IMR-90 (cell line): Measurements from ENCODE around the gene NELFCD. TPM values are rescaled to one million over a fixed set of nuclear protein-coding genes. Genes with fewer than 3 reads are reported as not detected.

Source experiments
- ATAC-seq: fragments of 200-7000 bp; cut with Tn5 transposase; 2 replicates; pipeline ENCODE4 v1.9.1; 2020; ENCODE audit warnings: low read depth, mild to moderate bottlenecking, moderate library complexity
- BruUV-seq: library from RNA; stranded (reverse); fragments of 400-500 nt; replicated peaks from 2 replicates; lab custom pipeline; 2021; lab: Mats Ljungman, UMichigan
- CTCF ChIA-PET: fragments of 300-600 bp; formaldehyde crosslinking; extraction: SDS; loops from one replicate; lab custom pipeline; 2021; ENCODE audit warnings: antibody characterized with exemption; lab: Yijun Ruan, JAX
- POLR2A ChIA-PET: fragments of 300-600 bp; sonication (Branson Sonifier 250); formaldehyde crosslinking; loops from one replicate; lab custom pipeline; 2022; ENCODE audit warnings: antibody characterized with exemption; ENCODE audit not compliant: unreplicated experiment; lab: Charles Lee
- DNase-seq: peaks from one replicate; pipeline ENCODE4 v3.0.0; 2013
- H2AFZ ChIP-seq: replicated peaks from 2 replicates; pipeline ENCODE3; 2013; ENCODE audit warnings: low read length, mild to moderate bottlenecking; ENCODE audit not compliant: poor library complexity
- H2AK5ac ChIP-seq: 2 replicates; pipeline ENCODE4 v1.6.1; 2013; ENCODE audit warnings: low read depth, low read length, inconsistent platforms
- H2AK9ac ChIP-seq: replicated peaks from 2 replicates; pipeline ENCODE3; 2013; ENCODE audit warnings: mild to moderate bottlenecking, low read depth, low read length, moderate library complexity; ENCODE audit not compliant: poor library complexity
- H2BK120ac ChIP-seq: 2 replicates; pipeline ENCODE4 v1.6.1; 2013; ENCODE audit warnings: low read depth, low read length, inconsistent platforms
- H2BK15ac ChIP-seq: 3 replicates; pipeline ENCODE4 v1.6.1; 2013; ENCODE audit warnings: low read depth, low read length, inconsistent platforms
- H2BK20ac ChIP-seq: 2 replicates; pipeline ENCODE4 v1.6.1; 2013; ENCODE audit warnings: low read depth, mild to moderate bottlenecking, inconsistent platforms, low read length, moderate library complexity
- H2BK5ac ChIP-seq: 2 replicates; pipeline ENCODE4 v1.6.1; 2013; ENCODE audit warnings: mild to moderate bottlenecking, low read depth, low read length, inconsistent platforms; ENCODE audit not compliant: poor library complexity, severe bottlenecking
- H3K14ac ChIP-seq: replicated peaks from 2 replicates; pipeline ENCODE4 v1.6.1; 2013; ENCODE audit warnings: low read depth, low read length, inconsistent platforms
- H3K18ac ChIP-seq: 2 replicates; pipeline ENCODE4 v1.6.1; 2013; ENCODE audit warnings: low read depth, low read length, control low read depth
- H3K23ac ChIP-seq: 2 replicates; pipeline ENCODE4 v1.6.1; 2013; ENCODE audit warnings: low read depth, low read length, inconsistent platforms
- H3K27ac ChIP-seq: 2 replicates; pipeline ENCODE4 v1.5.1; 2013; ENCODE audit warnings: mild to moderate bottlenecking, control low read depth, low read length; ENCODE audit not compliant: insufficient read depth
- H3K27me3 ChIP-seq: 2 replicates; pipeline ENCODE4 v1.6.1; 2013; ENCODE audit warnings: low read length; ENCODE audit not compliant: control insufficient read depth, insufficient read depth
- H3K36me3 ChIP-seq: 2 replicates; pipeline ENCODE4 v1.6.1; 2013; ENCODE audit warnings: low read length, mixed read lengths; ENCODE audit not compliant: control insufficient read depth, insufficient read depth
- H3K4ac ChIP-seq: 2 replicates; pipeline ENCODE4 v1.6.1; 2013; ENCODE audit warnings: low read depth, low read length, inconsistent platforms
- H3K4me1 ChIP-seq: 2 replicates; pipeline ENCODE4 v1.6.1; 2013; ENCODE audit warnings: low read length, mixed read lengths; ENCODE audit not compliant: control insufficient read depth, insufficient read depth
- H3K4me2 ChIP-seq: 2 replicates; pipeline ENCODE4 v1.6.1; 2013; ENCODE audit warnings: low read depth, mild to moderate bottlenecking, control low read depth, low read length, moderate library complexity
- H3K4me3 ChIP-seq: 2 replicates; pipeline ENCODE4 v1.5.1; 2013; ENCODE audit warnings: low read depth, mild to moderate bottlenecking, control low read depth, low read length, moderate library complexity; ENCODE audit not compliant: insufficient read depth
- H3K56ac ChIP-seq: 2 replicates; pipeline ENCODE4 v1.6.1; 2013; ENCODE audit warnings: low read length, inconsistent platforms; ENCODE audit not compliant: insufficient read depth; ENCODE audit errors: extremely low read depth
- H3K79me1 ChIP-seq, 2 experiments: 2 replicates each; pipeline ENCODE4 v1.6.1; 2013; ENCODE audit warnings: low read length in 2 of 2, inconsistent platforms in 1 of 2, low read depth in 1 of 2
- H3K9ac ChIP-seq: 2 replicates; pipeline ENCODE4 v1.6.1; 2013; ENCODE audit warnings: low read depth, low read length, control low read depth
- H3K9me1 ChIP-seq: 2 replicates; pipeline ENCODE4 v1.6.1; 2013; ENCODE audit warnings: low read length, inconsistent platforms; ENCODE audit not compliant: insufficient read depth
- H3K9me3 ChIP-seq: 2 replicates; pipeline ENCODE4 v1.6.1; 2013; ENCODE audit warnings: low read length; ENCODE audit not compliant: control insufficient read depth, insufficient read depth
- H4K20me1 ChIP-seq: 2 replicates; pipeline ENCODE4 v1.6.1; 2013; ENCODE audit warnings: low read length, inconsistent platforms; ENCODE audit not compliant: insufficient read depth
- H4K5ac ChIP-seq: 2 replicates; pipeline ENCODE4 v1.6.1; 2013; ENCODE audit warnings: mild to moderate bottlenecking, low read depth, low read length, control low read depth
- H4K8ac ChIP-seq, 2 experiments: 2 replicates each; pipeline ENCODE4 v1.6.1; 2013; ENCODE audit warnings: low read depth in 2 of 2, low read length in 2 of 2, control low read depth in 1 of 2, inconsistent platforms in 1 of 2
- H4K91ac ChIP-seq: 2 replicates; pipeline ENCODE4 v1.6.1; 2013; ENCODE audit warnings: low read depth, low read length, inconsistent platforms; ENCODE audit not compliant: insufficient read depth
- BHLHE40 ChIP-seq: fragments of 150-350 bp; IDR thresholded peaks from 2 replicates; pipeline ENCODE4 v1.6.1; 2016; ENCODE audit warnings: mild to moderate bottlenecking, low read depth, low read length
- CEBPB ChIP-seq: IDR thresholded peaks from 2 replicates; pipeline ENCODE4 v1.6.1; 2012; ENCODE audit warnings: low read depth, low read length, improper control_type of control experiment
- ELK1 ChIP-seq: fragments of 150-350 bp; IDR thresholded peaks from 2 replicates; pipeline ENCODE4 v1.6.1; 2016; ENCODE audit warnings: low read depth, mild to moderate bottlenecking, low read length, moderate library complexity, borderline replicate concordance
- MAFK ChIP-seq: IDR thresholded peaks from 2 replicates; pipeline ENCODE4 v1.6.1; 2012; ENCODE audit warnings: low read depth, low read length, improper control_type of control experiment
- MAZ ChIP-seq: IDR thresholded peaks from 2 replicates; pipeline ENCODE4 v1.6.1; 2012; ENCODE audit warnings: low read depth, mild to moderate bottlenecking, low read length, improper control_type of control experiment, moderate library complexity, borderline replicate concordance
- MXI1 ChIP-seq: IDR thresholded peaks from 2 replicates; pipeline ENCODE4 v1.6.1; 2012; ENCODE audit warnings: low read depth, mild to moderate bottlenecking, low read length, moderate library complexity, borderline replicate concordance
- NFE2L2 ChIP-seq: fragments of 150-350 bp; IDR thresholded peaks from 2 replicates; pipeline ENCODE4 v1.6.1; 2016; ENCODE audit warnings: low read depth, mild to moderate bottlenecking, low read length
- POLR2A ChIP-seq: IDR thresholded peaks from 2 replicates; pipeline ENCODE4 v1.6.1; 2012; ENCODE audit warnings: mild to moderate bottlenecking, low read depth, low read length
- RAD21 ChIP-seq: IDR thresholded peaks from 2 replicates; pipeline ENCODE4 v1.6.1; 2012; ENCODE audit warnings: low read length, improper control_type of control experiment
- RCOR1 ChIP-seq: IDR thresholded peaks from 2 replicates; pipeline ENCODE4 v1.6.1; 2012; ENCODE audit warnings: mild to moderate bottlenecking, low read length, improper control_type of control experiment; ENCODE audit not compliant: insufficient replicate concordance
- SMC3 ChIP-seq: fragments of 150-350 bp; IDR thresholded peaks from 2 replicates; pipeline ENCODE4 v1.6.1; 2016; ENCODE audit warnings: low read depth, mild to moderate bottlenecking, antibody characterized with exemption, low read length, moderate library complexity
- WGBS, 2 experiments: methylation state at CpG; one replicate each; pipeline versions ENCODE4 v1.1.5 to v1.1.7; 2013; ENCODE audit warnings: missing lambda C conversion rate in 2 of 2; ENCODE audit not compliant: insufficient read length in 1 of 2; ENCODE audit errors: extremely low coverage in 2 of 2; 5-methylcytosine and 5-hydroxymethylcytosine counted together
- dilution Hi-C: fragments of 300-500 bp; cut with HindIII; formaldehyde crosslinking; loops from one replicate; pipeline ENCODE4 v1.14.3; 2018; ENCODE audit warnings: low sequenced_read_pairs; ENCODE audit not compliant: unreplicated experiment
- in situ Hi-C: fragments of 300-500 bp; cut with MboI; formaldehyde crosslinking; loops from 3 replicates; pipeline ENCODE4 v1.14.3; 2019; ENCODE audit warnings: low sequenced_read_pairs, inconsistent platforms, mixed read lengths
- intact Hi-C: fragments of 100-400 bp; cut with micrococcal nuclease; formaldehyde crosslinking; loops from 2 replicates; pipeline ENCODE4 v1.10.0; 2022
- polyA plus RNA-seq, 3 experiments: library from polyadenylated mRNA; depleted of rRNA; stranded (reverse); fragments of >200 nt; gene quantifications; 2 replicates each; pipeline ENCODE4 v1.2.3, GENCODE V29; 2012; ENCODE audit warnings: low replicate concordance in 1 of 3
- total RNA-seq: library from RNA; depleted of rRNA; stranded (reverse); fragments of >200 nt; gene quantifications from 2 replicates; pipeline ENCODE4 v1.2.3, GENCODE V29; 2012

The NELFCD gene
- total and polyA plus RNA-seq, 2 of the 4 experiments (the other 2 are of a cell fraction): 88.9 to 94.1 TPM

GRCh38 chr20:59019217-59019616 lies 38.2 kb downstream of the NELFCD start, which contains the start of gene TUBB1:
TSS of gene TUBB1 (plus strand) at chr20:59019429. CDS start at chr20:59019523, 94 bp downstream.
- H4K8ac ChIP-seq: no peak within 1 kb of the TSS
- H3K4me2 ChIP-seq: no peak within 1 kb of the TSS
- no peak within 1 kb of the TSS for H3K4me3 ChIP-seq
- H3K9me1 ChIP-seq: peaks cover 15% of the 10 kb centered on the region
- ATAC-seq: no peak
- no peak within 1 kb of the TSS for H3K18ac ChIP-seq
- peaks cover 13% of the 10 kb centered on the region for H4K20me1 ChIP-seq
- H4K91ac ChIP-seq: no peak within 1 kb of the TSS
- no peak within 1 kb of the TSS for H2BK5ac ChIP-seq
- intact Hi-C loops (no loop called here), dilution Hi-C loops (no loop called here), in situ Hi-C loops (no loop called here)
- TF ChIP-seq RAD21 (no peak), MAFK (no peak), BHLHE40 (no peak), POLR2A (no peak), SMC3 (no peak), CEBPB (no peak), MXI1 (no peak), ELK1 (no peak), RCOR1 (no peak), MAZ (no peak), NFE2L2 (no peak)
- no peak for DNase-seq
- H3K56ac ChIP-seq: no peak within 1 kb of the TSS
- 100% methylated on average over 2 of the region's 5 CpGs; no CpG with 5 or more reads in 1 of the 2 experiments for WGBS, 2 experiments
- H2BK120ac ChIP-seq: no peak within 1 kb of the TSS
- no peaks in the 10 kb centered on the region for H3K9me3 ChIP-seq
- no peak within 1 kb of the TSS for H3K27ac ChIP-seq
- H2AFZ ChIP-seq: no peak within 1 kb of the TSS
- H2BK15ac ChIP-seq: no peak within 1 kb of the TSS
- peak within 1 kb of the TSS; percentile 75 for H2AK9ac ChIP-seq
- no peak within 1 kb of the TSS for H2BK20ac ChIP-seq
- H2AK5ac ChIP-seq: no peak within 1 kb of the TSS
- no peak within 1 kb of the TSS for H4K5ac ChIP-seq
- no peak within 1 kb of the TSS for H3K9ac ChIP-seq
- CTCF ChIA-PET: interaction anchor here (0.7 kb wide), 1 partner anchor 27 kb away, joined by 3 read pairs; no protein-coding TSS in a partner anchor
- peaks cover 14% of the 10 kb centered on the region for H3K36me3 ChIP-seq
- peak within 1 kb of the TSS; percentile 23; the same call in 1 of the 2 replicates for H3K23ac ChIP-seq
- H3K14ac ChIP-seq: no peak within 1 kb of the TSS
- no TSS peak for BruUV-seq
- peaks cover 9% of the 10 kb centered on the region for H3K4me1 ChIP-seq
- no peaks in the 10 kb centered on the region for H3K27me3 ChIP-seq
- POLR2A ChIA-PET: interaction anchor here (0.5 kb wide), 1 partner anchor 25 kb away, joined by 21 read pairs; no protein-coding TSS in a partner anchor
- no peak within 1 kb of the TSS for H3K4ac ChIP-seq
- H3K79me1 ChIP-seq: peaks cover 0 to 27% of the 10 kb centered on the region in 2 experiments; a peak in 3 of 4 replicates
